Sigmoid colon (tissue), 7 donors: ENCODE results near the gene GRIN2A. TPM values are rescaled to one million over a fixed set of nuclear protein-coding genes. Genes with fewer than 3 reads are reported as not detected.

Experiments
- DNase-seq: peaks from one replicate; pipeline ENCODE4 v3.0.0-alpha.2; 2019
- H3K27ac ChIP-seq, 4 donors: fragments of 200-600 bp; sonication (generic); one replicate each; pipeline ENCODE4 v1.5.1; 2016 to 2019; ENCODE audit warnings: mild to moderate bottlenecking in 1 of 4
- H3K27me3 ChIP-seq, 3 donors: fragments of 200-600 bp; sonication (generic); one replicate each; pipeline ENCODE4 v1.5.1; 2019; ENCODE audit warnings: mild to moderate bottlenecking in 1 of 3
- H3K36me3 ChIP-seq, 4 donors: fragments of 200-600 bp; sonication (generic); one replicate each; pipeline ENCODE4 v1.5.1; 2016 to 2019
- H3K4me1 ChIP-seq, 4 donors: fragments of 200-600 bp; sonication (generic); one replicate each; pipeline ENCODE4 v1.5.1; 2017 to 2019
- H3K4me3 ChIP-seq, 4 donors: fragments of 200-600 bp; sonication (generic); one replicate each; pipeline ENCODE4 v1.5.1; 2017 to 2019; ENCODE audit warnings: mild to moderate bottlenecking in 2 of 4, moderate library complexity in 1 of 4
- H3K9me3 ChIP-seq, 4 donors: fragments of 200-600 bp in 3 of 4; sonication (generic) in 3 of 4; one replicate each; pipeline versions ENCODE4 v1.5.1 to v1.6.1; 2013 to 2019
- CTCF ChIP-seq, 4 experiments: fragments of 450-650 bp in 3 of 4; fragments of 200-600 bp in 1 of 4; IDR thresholded peaks; one replicate each; pipeline ENCODE4 v1.5.1; 2016 to 2019; ENCODE audit warnings: antibody characterized with exemption in 4 of 4, mild to moderate bottlenecking in 3 of 4, moderate library complexity in 2 of 4
- EP300 ChIP-seq, 4 donors: sonication (generic); formaldehyde crosslinking; IDR thresholded peaks; one replicate each; pipeline ENCODE4 v1.6.1; 2017; ENCODE audit warnings: antibody characterized with exemption in 4 of 4
- POLR2A ChIP-seq, 2 donors: fragments of 450-650 bp; IDR thresholded peaks; one replicate each; pipeline ENCODE4 v1.6.1; 2016; ENCODE audit warnings: antibody characterized with exemption in 2 of 2, mild to moderate bottlenecking in 2 of 2, moderate library complexity in 2 of 2
- POLR2AphosphoS5 ChIP-seq, 4 donors: sonication (generic); formaldehyde crosslinking; IDR thresholded peaks; one replicate each; pipeline ENCODE4 v1.6.1; 2017; ENCODE audit warnings: antibody characterized with exemption in 4 of 4
- WGBS, 2 donors: extraction: QIAGEN DNeasy Blood & Tissue Kit; methylation state at CpG; one replicate each; pipeline ENCODE4 v1.1.7; 2013; 5-methylcytosine and 5-hydroxymethylcytosine counted together
- intact Hi-C: fragments of 100-400 bp; cut with DNase I; formaldehyde crosslinking; loops from one replicate; pipeline ENCODE4 v1.15.1; 2023
- polyA plus RNA-seq, 3 donors: library from polyadenylated mRNA; stranded (reverse); fragments of 200-250 nt; gene quantifications; one replicate each; pipeline ENCODE4 v1.2.3, GENCODE V29; 2013
- total RNA-seq, 4 donors: library from RNA; depleted of rRNA; stranded (reverse); fragments of >200 nt; gene quantifications; one replicate each; pipeline ENCODE4 v1.1.0, GENCODE V29; 2016
- donor health status: healthy with polysubstance abuse.
- donor health status: Bipolar disorder and iron deficiency.
- donor health status: healthy.

Gene GRIN2A
- total and polyA plus RNA-seq, 7 donors: under 0.01 to 0.36 (median 0.09) TPM

- no peaks in the 10 kb centered on the region for H3K4me1 ChIP-seq
- WGBS, 2 donors: 83 to 85% methylated on average over 3 of the region's 3 CpGs
- no peaks in the 10 kb centered on the region for H3K27me3 ChIP-seq
- intact Hi-C loops: no loop called here
- H3K27ac ChIP-seq: no peak overlapping the region
- H3K4me3 ChIP-seq: no peak overlapping the region
- DNase-seq: no peak
- H3K9me3 ChIP-seq: no peaks in the 10 kb centered on the region
- TF ChIP-seq EP300 (IDR thresholded peaks at IDR 0.05) (no peak), CTCF (IDR thresholded peaks at IDR 0.05) (no peak), POLR2A (IDR thresholded peaks at IDR 0.05) (no peak), POLR2AphosphoS5 (IDR thresholded peaks at IDR 0.05) (no peak)
- no peaks in the 10 kb centered on the region for H3K36me3 ChIP-seq
Observed at GRCh38 chr16:9946022-9946720, 236.1 kb downstream of the GRIN2A start.

GRCh38 chr16:9943121-9943520 is 239.1 kb downstream of the GRIN2A start:
- intact Hi-C loops: no loop called here
- no peak overlapping the region for H3K27ac ChIP-seq
- H3K4me3 ChIP-seq: no peak overlapping the region
- no peaks in the 10 kb centered on the region for H3K4me1 ChIP-seq
- H3K9me3 ChIP-seq: no peaks in the 10 kb centered on the region
- DNase-seq: no peak
- no peaks in the 10 kb centered on the region for H3K36me3 ChIP-seq
- no peaks in the 10 kb centered on the region for H3K27me3 ChIP-seq
- no peak for TF ChIP-seq CTCF (IDR thresholded peaks at IDR 0.05)
- no peak for TF ChIP-seq POLR2AphosphoS5 (IDR thresholded peaks at IDR 0.05)
- TF ChIP-seq POLR2A (IDR thresholded peaks at IDR 0.05): no peak
- TF ChIP-seq EP300 (IDR thresholded peaks at IDR 0.05): no peak
- WGBS, 2 donors: 78 to 80% methylated on average over 5 of the region's 5 CpGs

GRCh38 chr16:9941245-9941644 is 241.0 kb downstream of the GRIN2A start:
- H3K4me3 ChIP-seq: no peak overlapping the region
- 70 to 78% methylated on average over 3 of the region's 3 CpGs for WGBS, 2 donors
- H3K9me3 ChIP-seq: no peaks in the 10 kb centered on the region
- DNase-seq: no peak
- H3K27me3 ChIP-seq: no peaks in the 10 kb centered on the region
- intact Hi-C loops: no loop called here
- no peak overlapping the region for H3K27ac ChIP-seq
- no peaks in the 10 kb centered on the region for H3K36me3 ChIP-seq
- no peak for TF ChIP-seq POLR2AphosphoS5 (IDR thresholded peaks at IDR 0.05)
- no peak for TF ChIP-seq EP300 (IDR thresholded peaks at IDR 0.05)
- no peak for TF ChIP-seq CTCF (IDR thresholded peaks at IDR 0.05)
- no peak for TF ChIP-seq POLR2A (IDR thresholded peaks at IDR 0.05)
- no peaks in the 10 kb centered on the region for H3K4me1 ChIP-seq

- Histone ChIP-seq H3K4me1 (peaks cover 0 to 12% (median 5%) of the 10 kb centered on the region in 4 donors), H3K4me3 (no peak overlapping the region), H3K36me3 (no peaks in the 10 kb centered on the region), H3K27ac (no peak overlapping the region), H3K27me3 (no peaks in the 10 kb centered on the region), H3K9me3 (no peaks in the 10 kb centered on the region)
- no peak for DNase-seq
- intact Hi-C loops: no loop called here
- TF ChIP-seq POLR2A (IDR thresholded peaks at IDR 0.05) (no peak), EP300 (IDR thresholded peaks at IDR 0.05) (no peak), POLR2AphosphoS5 (IDR thresholded peaks at IDR 0.05) (no peak), CTCF (IDR thresholded peaks at IDR 0.05) (no peak)
- whole genome bisulfite sequencing, 2 donors: 80 to 85% methylated on average over 8 of the region's 8 CpGs
Observed at GRCh38 chr16:9934723-9935508, 247.3 kb downstream of the GRIN2A start.
